Urinary bladder (tissue), 4 donors: Measurements from ENCODE around the gene SLC35A5. TPM values are rescaled to one million over a fixed set of nuclear protein-coding genes. Genes with fewer than 3 reads are reported as not detected.
"Not testable (repeated sequence)": the region's sequence is repeated elsewhere in the genome, so short reads cannot be mapped to it uniquely, and the experiment has no call there.

Experiments
- DNase-seq: peaks from one replicate; pipeline ENCODE4 v3.0.0-alpha.2; 2015; ENCODE audit errors: extremely low spot score
- H3K27ac ChIP-seq: one replicate; pipeline ENCODE4 v1.5.1; 2013; ENCODE audit warnings: low read depth, mild to moderate bottlenecking, moderate library complexity
- H3K36me3 ChIP-seq: one replicate; pipeline ENCODE4 v1.6.1; 2013; ENCODE audit warnings: mild to moderate bottlenecking, moderate library complexity; ENCODE audit not compliant: insufficient read depth
- H3K4me1 ChIP-seq: one replicate; pipeline ENCODE4 v1.6.1; 2013; ENCODE audit warnings: mild to moderate bottlenecking, moderate library complexity; ENCODE audit not compliant: insufficient read depth
- H3K4me3 ChIP-seq: one replicate; pipeline ENCODE4 v1.5.1; 2013; ENCODE audit warnings: low read depth, low read length
- WGBS: extraction: QIAGEN DNeasy Blood & Tissue Kit; methylation state at CpG from one replicate; pipeline ENCODE4 v1.1.7; 2013; 5-methylcytosine and 5-hydroxymethylcytosine counted together
- polyA plus RNA-seq: library from polyadenylated mRNA; stranded (reverse); fragments of 200-250 nt; gene quantifications from one replicate; pipeline ENCODE4 v1.2.3, GENCODE V29; 2013
- total RNA-seq: library from RNA; depleted of rRNA; stranded (reverse); fragments of >200 nt; gene quantifications from one replicate; pipeline ENCODE4 v1.2.3, GENCODE V29; 2014
- donor health status: healthy with polysubstance abuse.
- donor health status: healthy.

SLC35A5 gene
- total RNA-seq: 72.9 TPM
- 25.0 TPM for polyA plus RNA-seq

- WGBS: under 1% methylated on average over 58 of the region's 58 CpGs
- Histone ChIP-seq H3K4me3 (peak within 1 kb of the TSS; percentile 73), H3K36me3 (no peaks in the 10 kb centered on the region), H3K27ac (peak within 1 kb of the TSS; percentile 94), H3K4me1 (no peaks in the 10 kb centered on the region)
- DNase-seq: peak; percentile 98
Observed at GRCh38 chr3:112561734-112562529, at the start of gene SLC35A5, which contains the start of gene ATG3. Gene SLC35A5, plus strand, starts transcription at chr3:112562045. Its CDS starts 1,359 bp downstream, at chr3:112563404. Gene ATG3, minus strand, starts transcription at chr3:112561962. Its CDS starts 434 bp downstream, at chr3:112561528.

GRCh38 chr3:112512320-112512719, 49.5 kb upstream of the SLC35A5 start:
- Histone ChIP-seq H3K4me3 (no peak overlapping the region), H3K36me3 (no peaks in the 10 kb centered on the region), H3K27ac (no peak overlapping the region), H3K4me1 (no peaks in the 10 kb centered on the region)
- DNase-seq: no peak

DNA sequence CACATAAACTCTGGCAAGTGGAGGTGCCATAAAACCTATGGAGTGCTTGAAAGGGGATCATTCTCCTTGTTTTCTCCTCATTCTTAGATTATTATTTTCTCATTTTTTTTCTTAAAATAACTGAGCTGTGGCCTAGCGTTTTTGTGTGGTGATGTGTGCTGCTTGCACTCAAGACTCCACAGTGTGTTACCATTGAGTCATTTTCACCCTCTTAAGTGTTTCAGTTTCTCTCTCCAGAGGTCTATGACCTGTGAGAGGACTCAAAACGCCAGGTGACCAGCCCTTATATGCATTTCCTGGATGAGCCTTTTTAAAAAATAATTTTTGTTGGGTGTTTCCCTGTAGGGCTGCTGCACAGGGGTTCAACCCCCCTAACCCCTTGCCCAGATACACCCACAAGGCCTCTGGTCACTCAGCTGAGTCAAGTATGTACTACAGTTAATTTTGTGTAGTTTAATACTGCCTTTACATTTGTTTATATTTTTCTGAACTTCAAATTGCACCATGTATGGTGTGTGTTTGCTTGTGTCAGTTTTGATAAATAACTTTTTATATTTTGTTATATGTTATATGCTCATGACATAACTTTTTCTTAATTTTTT, 47.2 kb upstream of the SLC35A5 start:
- no peak for DNase-seq
- 74% methylated on average over 2 of the region's 2 CpGs for WGBS
- no peaks in the 10 kb centered on the region for H3K4me1 ChIP-seq
- no peak overlapping the region for H3K27ac ChIP-seq
- no peak overlapping the region for H3K4me3 ChIP-seq
- no peaks in the 10 kb centered on the region for H3K36me3 ChIP-seq

DNA sequence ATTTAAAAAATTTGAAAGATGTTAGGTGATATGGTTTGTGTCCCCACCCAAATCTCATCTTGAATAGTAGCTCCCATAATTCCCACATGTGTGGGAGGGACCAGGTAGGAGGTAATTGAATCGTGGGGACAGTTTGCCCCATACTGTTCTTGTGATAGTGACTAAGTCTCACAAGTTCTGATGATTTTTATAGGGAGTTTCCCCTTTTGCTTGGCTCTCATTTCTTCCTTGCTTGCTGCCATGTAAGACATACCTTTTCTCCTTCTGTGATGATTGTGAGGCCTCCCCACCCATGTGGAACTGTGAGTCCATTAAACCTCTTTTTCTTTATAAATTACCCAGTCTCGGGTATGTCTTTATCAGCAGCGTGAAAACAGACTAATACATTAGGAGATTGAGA, 42.9 kb upstream of the SLC35A5 start:
- DNase-seq: not testable (repeated sequence)

DNA sequence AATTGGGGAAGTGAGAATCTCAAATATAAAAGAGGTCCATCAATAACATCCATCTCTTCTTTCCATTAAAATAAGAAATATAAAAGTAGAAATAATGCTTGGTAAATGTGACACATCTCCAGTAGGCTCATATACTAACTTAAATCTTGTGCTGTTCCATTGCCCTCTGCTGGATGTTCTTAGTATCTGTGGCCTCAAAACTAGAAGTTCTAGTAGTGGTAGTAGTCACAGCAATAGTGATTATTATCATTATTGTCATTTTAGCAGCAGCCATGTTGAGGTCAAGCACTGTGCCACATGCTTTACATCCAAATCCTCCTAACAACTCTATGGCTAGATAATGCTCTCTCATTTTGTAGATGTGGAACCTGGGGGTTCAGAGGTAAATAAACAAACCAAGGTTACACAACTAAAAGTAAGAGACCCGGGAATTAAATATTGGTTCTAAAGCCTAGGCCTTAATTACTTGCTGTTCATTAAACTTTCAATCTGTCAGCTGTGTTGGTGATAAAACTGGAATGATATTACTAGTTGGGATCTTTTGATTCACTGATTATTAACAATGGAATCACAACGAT, 42.3 kb upstream of the SLC35A5 start:
- Histone ChIP-seq H3K4me1 (no peaks in the 10 kb centered on the region), H3K4me3 (no peak overlapping the region), H3K27ac (no peak overlapping the region), H3K36me3 (no peaks in the 10 kb centered on the region)
- DNase-seq: peak; percentile 5
- 85% methylated on average over 2 of the region's 2 CpGs for WGBS

More for the DNA sequence above, 42.9 kb upstream of the SLC35A5 start:
- not testable (repeated sequence) for H3K27ac ChIP-seq, H3K4me1 ChIP-seq, H3K4me3 ChIP-seq, H3K36me3 ChIP-seq
- 63% methylated on average over 3 of the region's 3 CpGs for WGBS

GRCh38 chr3:112524127-112524526, 37.7 kb upstream of the SLC35A5 start:
- H3K4me1 ChIP-seq, DNase-seq, H3K4me3 ChIP-seq, H3K27ac ChIP-seq, H3K36me3 ChIP-seq: not testable (repeated sequence)
- 94% methylated on average over 6 of the region's 6 CpGs for WGBS

DNA sequence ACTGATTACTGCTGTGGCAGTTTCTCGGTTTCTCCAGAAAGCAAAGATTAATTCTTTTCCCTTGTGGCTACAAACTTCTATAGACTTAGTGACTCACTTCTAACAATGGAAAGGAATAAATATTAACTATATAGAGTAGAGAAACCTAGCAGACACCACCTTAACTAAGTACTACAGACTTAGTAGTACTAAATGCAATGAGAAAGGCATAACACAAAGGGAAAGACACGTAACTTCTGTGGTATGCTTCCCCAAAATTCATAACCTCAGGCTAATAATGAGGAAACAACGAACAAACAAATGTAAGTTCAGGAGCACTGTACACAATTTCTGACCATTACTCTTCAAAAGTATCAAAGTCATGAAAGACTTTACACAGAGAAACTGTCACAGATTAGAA, 31.3 kb upstream of the SLC35A5 start:
- WGBS: 91% methylated on average over 3 of the region's 3 CpGs
- H3K36me3 ChIP-seq: peaks cover 2% of the 10 kb centered on the region

GRCh38 chr3:112531358-112531781, 30.5 kb upstream of the SLC35A5 start:
- H3K4me3 ChIP-seq: no peak overlapping the region
- no peaks in the 10 kb centered on the region for H3K4me1 ChIP-seq
- no peak overlapping the region for H3K27ac ChIP-seq
- no peak for DNase-seq
- peaks cover 2% of the 10 kb centered on the region for H3K36me3 ChIP-seq
- WGBS: 3% methylated on average over 1 of the region's 1 CpG

More for the DNA sequence above, 31.3 kb upstream of the SLC35A5 start:
- Histone ChIP-seq H3K27ac (no peak overlapping the region), H3K4me3 (no peak overlapping the region), H3K4me1 (no peaks in the 10 kb centered on the region)
- no peak for DNase-seq

DNA sequence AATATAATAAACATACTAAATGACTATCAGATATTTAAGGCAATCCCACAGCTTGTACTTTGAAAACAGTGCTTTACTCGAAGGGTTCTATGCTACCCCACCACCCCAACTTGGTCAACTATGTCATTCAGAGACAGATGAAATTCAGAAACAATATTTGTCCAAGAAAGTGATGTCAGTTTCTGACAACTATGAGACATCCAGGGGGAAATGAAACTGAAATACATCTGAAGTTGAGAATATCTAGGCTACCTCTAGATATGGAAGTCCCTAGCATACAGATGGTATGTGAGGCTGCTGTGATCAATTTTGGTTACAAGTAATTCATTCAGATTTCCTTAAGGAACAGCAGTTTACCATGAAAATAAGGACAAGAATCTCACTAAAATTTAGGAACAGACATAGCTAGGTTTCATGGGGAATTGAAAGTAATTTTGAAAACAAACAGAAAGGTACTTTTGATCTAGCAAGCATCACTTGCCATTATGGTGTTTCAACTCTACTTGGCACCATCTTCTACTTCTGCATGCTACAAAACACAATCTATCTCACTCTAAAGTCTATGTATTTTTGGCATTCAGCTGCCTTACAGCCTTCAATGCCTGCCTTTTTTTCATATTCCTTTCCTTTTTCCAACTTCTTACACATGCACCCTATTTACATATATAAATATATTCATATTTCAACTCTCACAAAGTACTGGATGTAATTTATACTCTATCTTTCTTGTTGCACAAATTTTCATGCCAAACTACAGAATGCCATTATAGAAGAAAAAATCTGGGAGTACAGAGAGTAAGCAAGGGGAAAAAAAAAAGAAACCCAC, 21.8 kb upstream of the SLC35A5 start:
- Histone ChIP-seq H3K4me3 (no peak overlapping the region), H3K36me3 (no peaks in the 10 kb centered on the region), H3K4me1 (no peaks in the 10 kb centered on the region), H3K27ac (no peak overlapping the region)
- DNase-seq: no peak
- 95% methylated on average over 1 of the region's 1 CpG for WGBS

GRCh38 chr3:112546216-112546759, 15.6 kb upstream of the SLC35A5 start:
- H3K36me3 ChIP-seq: peaks cover 2% of the 10 kb centered on the region
- no peak overlapping the region for H3K4me3 ChIP-seq
- H3K27ac ChIP-seq: no peak overlapping the region
- H3K4me1 ChIP-seq: no peaks in the 10 kb centered on the region
- no peak for DNase-seq
- 93% methylated on average over 5 of the region's 5 CpGs for WGBS

GRCh38 chr3:112550859-112551258, 11.0 kb upstream of the SLC35A5 start:
- H3K36me3 ChIP-seq: peaks cover 2% of the 10 kb centered on the region
- no peaks in the 10 kb centered on the region for H3K4me1 ChIP-seq
- no peak overlapping the region for H3K27ac ChIP-seq
- 27% methylated on average over 1 of the region's 1 CpG for WGBS
- DNase-seq: no peak
- no peak overlapping the region for H3K4me3 ChIP-seq

GRCh38 chr3:112555535-112556170, 6.2 kb upstream of the SLC35A5 start:
- 78% methylated on average over 1 of the region's 1 CpG for WGBS
- no peaks in the 10 kb centered on the region for H3K36me3 ChIP-seq
- no peak overlapping the region for H3K27ac ChIP-seq
- no peak overlapping the region for H3K4me3 ChIP-seq
- no peak for DNase-seq
- no peaks in the 10 kb centered on the region for H3K4me1 ChIP-seq

GRCh38 chr3:112557976-112558375, 3.9 kb upstream of the SLC35A5 start:
- Histone ChIP-seq H3K4me1 (no peaks in the 10 kb centered on the region), H3K27ac (no peak overlapping the region), H3K36me3 (no peaks in the 10 kb centered on the region), H3K4me3 (no peak overlapping the region)
- WGBS: 81% methylated on average over 1 of the region's 1 CpG
- no peak for DNase-seq
